Activated CD4-positive, alpha-beta T cell treated with anti-CD3 and anti-CD28 coated beads, Interleukin-10, Interleukin-2, amounts not matched to agents 100 ng/mL and 50 ng/mL, durations not matched to agents 16 hours and 8 hours (primary cell): ENCODE measurements around the gene AAK1.
"Not testable (repeated sequence)": the region's sequence is repeated elsewhere in the genome, so short reads cannot be mapped to it uniquely, and the experiment has no call there.

Experiments
- DNase-seq: peaks from one replicate; pipeline ENCODE4 v3.0.0-alpha.2; 2020

The AAK1 gene

GRCh38 chr2:69659349-69659748 lies 15.8 kb upstream of the AAK1 start:
- DNase-seq, result no peak

GRCh38 chr2:69652206-69652605 lies 8.7 kb upstream of the AAK1 start:
- peak; percentile 63 for DNase-seq

- DNase-seq, result not testable (repeated sequence)
These were observed 3.7 kb upstream of the AAK1 start for GRCh38 chr2:69647196-69647595.

- no peak for DNase-seq
These were observed 3.2 kb upstream of the AAK1 start for GRCh38 chr2:69646714-69647113.

- DNase-seq, result peak; percentile 41
These were observed 2.4 kb upstream of the AAK1 start for GRCh38 chr2:69645921-69646320.

- DNase-seq, result peak; percentile 74
These were observed 1.5 kb upstream of the AAK1 start for GRCh38 chr2:69645031-69645431.

- no peak for DNase-seq
These were observed 1.0 kb upstream of the AAK1 start for GRCh38 chr2:69644506-69644979.

GRCh38 chr2:69642709-69643601 lies 584 bp downstream of the AAK1 start:
- DNase-seq, result peak; percentile 75

- no peak for DNase-seq
These were observed 1.4 kb downstream of the AAK1 start for GRCh38 chr2:69641887-69642708.

GRCh38 chr2:69641471-69641870 lies 2.1 kb downstream of the AAK1 start:
- DNase-seq, result no peak

- DNase-seq, result no peak
These were observed 4.3 kb downstream of the AAK1 start for GRCh38 chr2:69639266-69639665.

GRCh38 chr2:69638630-69639029 lies 4.9 kb downstream of the AAK1 start:
- no peak for DNase-seq

- no peak for DNase-seq
These were observed 5.6 kb downstream of the AAK1 start for GRCh38 chr2:69637923-69638322.

- no peak for DNase-seq
These were observed 7.1 kb downstream of the AAK1 start for GRCh38 chr2:69636395-69636794.

GRCh38 chr2:69635432-69635831 lies 8.1 kb downstream of the AAK1 start:
- DNase-seq, result no peak

GRCh38 chr2:69634196-69634821 lies 9.2 kb downstream of the AAK1 start:
- no peak for DNase-seq

- DNase-seq, result no peak
These were observed 12.1 kb downstream of the AAK1 start for GRCh38 chr2:69631402-69631801.

GRCh38 chr2:69629921-69630608 lies 13.5 kb downstream of the AAK1 start:
- DNase-seq, result no peak

GRCh38 chr2:69628325-69629021 lies 15.1 kb downstream of the AAK1 start:
- DNase-seq, result no peak

- DNase-seq, result peak; percentile 50
These were observed 18.3 kb downstream of the AAK1 start for GRCh38 chr2:69625078-69625795.

- DNase-seq, result no peak
These were observed 18.9 kb downstream of the AAK1 start for GRCh38 chr2:69624611-69625010.
